Aorta (tissue), 5 donors: ENCODE results near the gene OR8D4. TPM values are rescaled to one million over a fixed set of nuclear protein-coding genes. Genes with fewer than 3 reads are reported as not detected.

Source experiments
- ATAC-seq: fragments of 200-7000 bp; cut with Tn5 transposase; one replicate; pipeline ENCODE4 v1.9.1; 2022; ENCODE audit warnings: moderate library complexity; ENCODE audit not compliant: low FRiP score
- DNase-seq, 2 donors: peaks; one replicate each; pipeline ENCODE4 v3.0.0-alpha.2; 2020
- H3K27ac ChIP-seq, 2 donors: one replicate each; pipeline ENCODE4 v1.5.1; 2013; ENCODE audit warnings: low read length in 2 of 2, mild to moderate bottlenecking in 2 of 2, moderate library complexity in 2 of 2, control low read depth in 1 of 2, inconsistent platforms in 1 of 2, low read depth in 1 of 2
- H3K27me3 ChIP-seq, 2 donors: one replicate each; pipeline ENCODE4 v1.6.1; 2013; ENCODE audit warnings: control low read depth in 1 of 2, low read length in 1 of 2, mild to moderate bottlenecking in 1 of 2, moderate library complexity in 1 of 2; ENCODE audit not compliant: insufficient read depth in 2 of 2, control insufficient read depth in 1 of 2
- H3K36me3 ChIP-seq, 2 donors: one replicate each; pipeline ENCODE4 v1.6.1; 2013; ENCODE audit warnings: control low read depth in 1 of 2, low read length in 1 of 2, mild to moderate bottlenecking in 1 of 2; ENCODE audit not compliant: insufficient read depth in 2 of 2, control insufficient read depth in 1 of 2
- H3K4me1 ChIP-seq, 2 donors: one replicate each; pipeline ENCODE4 v1.6.1; 2013; ENCODE audit warnings: low read length in 2 of 2, control low read depth in 1 of 2, mild to moderate bottlenecking in 1 of 2, moderate library complexity in 1 of 2; ENCODE audit not compliant: insufficient read depth in 2 of 2, control insufficient read depth in 1 of 2
- H3K4me3 ChIP-seq, 2 donors: one replicate each; pipeline ENCODE4 v1.5.1; 2013; ENCODE audit warnings: low read length in 2 of 2, control low read depth in 1 of 2, mild to moderate bottlenecking in 1 of 2
- H3K9me3 ChIP-seq: one replicate; pipeline ENCODE4 v1.6.1; 2013; ENCODE audit warnings: mild to moderate bottlenecking, low read length; ENCODE audit not compliant: control insufficient read depth
- WGBS, 2 donors: extraction: QIAGEN DNeasy Blood & Tissue Kit; methylation state at CpG; one replicate each; pipeline ENCODE4 v1.1.7; 2013; 5-methylcytosine and 5-hydroxymethylcytosine counted together
- intact Hi-C, 2 donors: fragments of 100-400 bp; cut with DNase I; formaldehyde crosslinking; loops; one replicate each; pipeline versions ENCODE4 v1.14.2 to v1.15.0; 2022
- polyA plus RNA-seq, 2 donors: library from polyadenylated mRNA; stranded (reverse); fragments of 200-250 nt; gene quantifications; one replicate each; pipeline ENCODE4 v1.2.3, GENCODE V29; 2013
- total RNA-seq, 2 donors: library from RNA; stranded (reverse); fragmentation: NEBNext Ultra II Directional; extraction: Animal tissue kit (Norgen Biotek cat#: 25700); gene quantifications; one replicate each; pipeline ENCODE4 v1.2.1, GENCODE V29; 2021
- donor health status: healthy with polysubstance abuse.
- donor health status: Bipolar disorder and iron deficiency.
- donor health status: DM: no; HTN: no; CAD: no.
- donor health status: DM: no; HTN: no; CAD: no.
- donor health status: DM: yes; HTN: yes; CAD: no.

The OR8D4 gene
- total and polyA plus RNA-seq, 4 donors = not detected

GRCh38 chr11:123943738-123944137 lies 41.8 kb downstream of the OR8D4 start, which contains the start of gene OR6T1:
TSS of gene OR6T1 (minus strand) at chr11:123943838. CDS start at chr11:123943838, 0 bp downstream.
- ATAC-seq = no peak
- peaks cover 3% of the 10 kb centered on the region for H3K9me3 ChIP-seq

GRCh38 chr11:123945132-123945531 lies 43.2 kb downstream of the OR8D4 start:
- ATAC-seq (no peak), DNase-seq (no peak)
- H3K9me3 ChIP-seq = no peaks in the 10 kb centered on the region
- no peaks in the 10 kb centered on the region for H3K36me3 ChIP-seq
- H3K4me1 ChIP-seq = no peaks in the 10 kb centered on the region
- H3K27me3 ChIP-seq = no peaks in the 10 kb centered on the region
- WGBS, 2 donors = 48 to 66% methylated on average over 1 of the region's 1 CpG
- intact Hi-C loops = no loop called here
- no peak overlapping the region for H3K4me3 ChIP-seq
- H3K27ac ChIP-seq = no peak overlapping the region

More at GRCh38 chr11:123943738-123944137, 41.8 kb downstream of the OR8D4 start, which contains the start of gene OR6T1:
- Histone ChIP-seq H3K4me3 (no peak within 1 kb of the TSS), H3K4me1 (no peaks in the 10 kb centered on the region), H3K27ac (no peak within 1 kb of the TSS), H3K36me3 (no peaks in the 10 kb centered on the region), H3K27me3 (no peaks in the 10 kb centered on the region)
- intact Hi-C loops = no loop called here
- DNase-seq = no peak
- 88 to 89% methylated on average over 3 of the region's 3 CpGs for WGBS, 2 donors

GRCh38 chr11:123956752-123957151 lies 54.8 kb downstream of the OR8D4 start:
- DNase-seq = no peak
- no peak overlapping the region for H3K27ac ChIP-seq
- no peaks in the 10 kb centered on the region for H3K36me3 ChIP-seq
- no peaks in the 10 kb centered on the region for H3K27me3 ChIP-seq
- no peak overlapping the region for H3K4me3 ChIP-seq
- intact Hi-C loops = no loop called here
- H3K4me1 ChIP-seq = no peaks in the 10 kb centered on the region
- no peak for ATAC-seq
- H3K9me3 ChIP-seq = no peaks in the 10 kb centered on the region

Other genes starting within 250 kb of the OR8D4 start
- 1 to 10 TPM in 1 of 2 donors, under 1 TPM in 1; 0.16 to 1.3 TPM for gene SCN3B, start 247.5 kb upstream of the OR8D4 start, total RNA-seq
- gene SCN3B, start 247.5 kb upstream of the OR8D4 start, polyA plus RNA-seq = under 1 TPM in 1 of 2 donors, not detected in 1; 0.08 TPM
- 1 to 10 TPM; 8.6 to 8.7 TPM for gene ZNF202, start 160.5 kb upstream of the OR8D4 start, total RNA-seq
- 1 to 10 TPM; 1.9 to 6.5 TPM for gene ZNF202, start 160.5 kb upstream of the OR8D4 start, polyA plus RNA-seq
- not detected for gene OR6X1, start 147.6 kb upstream of the OR8D4 start, total RNA-seq
- not detected for gene OR6X1, start 147.6 kb upstream of the OR8D4 start, polyA plus RNA-seq
- not detected for gene OR6M1, start 95.8 kb upstream of the OR8D4 start, total RNA-seq
- gene OR6M1, start 95.8 kb upstream of the OR8D4 start, polyA plus RNA-seq = not detected
- not detected for gene TMEM225, start 16.5 kb upstream of the OR8D4 start, total RNA-seq
- not detected for gene TMEM225, start 16.5 kb upstream of the OR8D4 start, polyA plus RNA-seq
- not detected for gene OR4D5, start 37.5 kb downstream of the OR8D4 start, total RNA-seq
- gene OR4D5, start 37.5 kb downstream of the OR8D4 start, polyA plus RNA-seq = not detected
- gene OR6T1, start 41.7 kb downstream of the OR8D4 start, total RNA-seq = not detected
- not detected for gene OR6T1, start 41.7 kb downstream of the OR8D4 start, polyA plus RNA-seq
- gene OR10S1, start 75.6 kb downstream of the OR8D4 start, total RNA-seq = not detected
- gene OR10S1, start 75.6 kb downstream of the OR8D4 start, polyA plus RNA-seq = not detected
- gene OR10G6, start 93.0 kb downstream of the OR8D4 start, total RNA-seq = not detected
- gene OR10G6, start 93.0 kb downstream of the OR8D4 start, polyA plus RNA-seq = not detected
- gene OR10G4, start 110.8 kb downstream of the OR8D4 start, total RNA-seq = not detected
- gene OR10G4, start 110.8 kb downstream of the OR8D4 start, polyA plus RNA-seq = not detected
- gene OR10G9, start 120.8 kb downstream of the OR8D4 start, total RNA-seq = not detected
- not detected for gene OR10G9, start 120.8 kb downstream of the OR8D4 start, polyA plus RNA-seq
- gene OR10G8, start 124.6 kb downstream of the OR8D4 start, total RNA-seq = not detected
- gene OR10G8, start 124.6 kb downstream of the OR8D4 start, polyA plus RNA-seq = not detected
- not detected for gene OR10G7, start 139.2 kb downstream of the OR8D4 start, total RNA-seq
- not detected for gene OR10G7, start 139.2 kb downstream of the OR8D4 start, polyA plus RNA-seq
- 10 to 100 TPM; 24.5 to 56.7 TPM for gene VWA5A, start 213.3 kb downstream of the OR8D4 start, total RNA-seq
- gene VWA5A, start 213.3 kb downstream of the OR8D4 start, polyA plus RNA-seq = 10 to 100 TPM in 1 of 2 donors, 1 to 10 TPM in 1; 9.9 to 27.8 TPM